ENCODE results near the gene DENND2C.

The DENND2C gene

GRCh38 chr1:114551400-114551799 is 118.4 kb downstream of the DENND2C start:
- Histone ChIP-seq H3F3A (ENCODE audit: insufficient read depth, low read length) (no peaks in the 10 kb centered on the region), H3K4me1 (ENCODE audit: insufficient read depth, low read length, severe bottlenecking) (no peaks in the 10 kb centered on the region), H3K4me3 (ENCODE audit: low read depth, low read length, poor library complexity, severe bottlenecking) (no peak overlapping the region), H2AFZ (ENCODE audit: low read length) (no peak overlapping the region), H3K9me3 (ENCODE audit: low read length) (no peaks in the 10 kb centered on the region), H3K79me2 (ENCODE audit: insufficient read depth, low read length) (no peaks in the 10 kb centered on the region), H3K9ac (ENCODE audit: low read length) (no peak overlapping the region), H3K27ac (ENCODE audit: low read depth, low read length, poor library complexity, severe bottlenecking) (no peak overlapping the region), H4K20me1 (ENCODE audit: insufficient read depth, low read length) (no peaks in the 10 kb centered on the region), H3K4me2 (ENCODE audit: low read length) (no peak overlapping the region), H3K36me3 (ENCODE audit: insufficient read depth, low read length) (no peaks in the 10 kb centered on the region), H3K9me2 (ENCODE audit: low read depth, low read length) (no peaks in the 10 kb centered on the region), H3K27me3 (ENCODE audit: insufficient read depth, low read length) (no peaks in the 10 kb centered on the region)
- TF ChIP-seq EZH2 (IDR thresholded peaks at IDR 0.05; ENCODE audit: borderline replicate concordance, low read length) (no peak), CTCF (IDR thresholded peaks at IDR 0.05; ENCODE audit: low read length) (no peak)

DNA sequence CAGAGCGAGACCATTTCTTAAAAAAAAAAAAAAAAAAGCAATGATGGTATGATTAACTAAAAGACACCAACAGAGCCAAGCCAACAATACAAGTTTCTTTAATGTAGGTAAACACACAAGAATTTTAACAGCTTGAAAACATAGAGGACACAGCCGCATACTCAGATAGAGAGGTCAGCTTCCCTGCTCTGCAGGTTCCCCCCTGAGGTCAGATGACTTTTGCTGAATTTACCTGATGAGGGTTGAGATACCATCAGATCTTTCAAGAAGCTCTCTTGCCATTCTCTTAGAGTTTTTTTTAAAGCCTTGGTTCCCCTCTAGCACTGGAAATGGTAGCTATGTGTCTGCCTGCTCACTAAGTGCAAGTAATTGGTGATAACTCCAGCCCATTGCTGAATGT is 119.5 kb downstream of the DENND2C start:
- Histone ChIP-seq H3K36me3 (ENCODE audit: insufficient read depth, low read length) (no peaks in the 10 kb centered on the region), H3K9me3 (ENCODE audit: low read length) (no peaks in the 10 kb centered on the region), H3K27ac (ENCODE audit: low read depth, low read length, poor library complexity, severe bottlenecking) (no peak overlapping the region), H3K4me3 (ENCODE audit: low read depth, low read length, poor library complexity, severe bottlenecking) (no peak overlapping the region), H3F3A (ENCODE audit: insufficient read depth, low read length) (no peaks in the 10 kb centered on the region), H3K4me1 (ENCODE audit: insufficient read depth, low read length, severe bottlenecking) (no peaks in the 10 kb centered on the region), H2AFZ (ENCODE audit: low read length) (no peak overlapping the region), H4K20me1 (ENCODE audit: insufficient read depth, low read length) (no peaks in the 10 kb centered on the region), H3K9ac (ENCODE audit: low read length) (no peak overlapping the region), H3K9me2 (ENCODE audit: low read depth, low read length) (no peaks in the 10 kb centered on the region), H3K79me2 (ENCODE audit: insufficient read depth, low read length) (no peaks in the 10 kb centered on the region), H3K4me2 (ENCODE audit: low read length) (no peak overlapping the region), H3K27me3 (ENCODE audit: insufficient read depth, low read length) (no peaks in the 10 kb centered on the region)
- TF ChIP-seq CTCF (IDR thresholded peaks at IDR 0.05; ENCODE audit: low read length): no peak
- no peak for TF ChIP-seq EZH2 (IDR thresholded peaks at IDR 0.05; ENCODE audit: borderline replicate concordance, low read length)

GRCh38 chr1:114549137-114549536 is 120.7 kb downstream of the DENND2C start:
- H3K9ac ChIP-seq (ENCODE audit: low read length): no peak overlapping the region
- no peaks in the 10 kb centered on the region for H3K9me2 ChIP-seq (ENCODE audit: low read depth, low read length)
- TF ChIP-seq EZH2 (IDR thresholded peaks at IDR 0.05; ENCODE audit: borderline replicate concordance, low read length) (no peak), CTCF (IDR thresholded peaks at IDR 0.05; ENCODE audit: low read length) (no peak)
- H3K36me3 ChIP-seq (ENCODE audit: insufficient read depth, low read length): no peaks in the 10 kb centered on the region
- H3K9me3 ChIP-seq (ENCODE audit: low read length): no peaks in the 10 kb centered on the region
- no peak overlapping the region for H2AFZ ChIP-seq (ENCODE audit: low read length)
- H3K4me3 ChIP-seq (ENCODE audit: low read depth, low read length, poor library complexity, severe bottlenecking): no peak overlapping the region
- H3K4me2 ChIP-seq (ENCODE audit: low read length): no peak overlapping the region
- no peaks in the 10 kb centered on the region for H3F3A ChIP-seq (ENCODE audit: insufficient read depth, low read length)
- H3K4me1 ChIP-seq (ENCODE audit: insufficient read depth, low read length, severe bottlenecking): no peaks in the 10 kb centered on the region
- H3K27ac ChIP-seq (ENCODE audit: low read depth, low read length, poor library complexity, severe bottlenecking): no peak overlapping the region
- no peaks in the 10 kb centered on the region for H4K20me1 ChIP-seq (ENCODE audit: insufficient read depth, low read length)
- H3K79me2 ChIP-seq (ENCODE audit: insufficient read depth, low read length): no peaks in the 10 kb centered on the region
- H3K27me3 ChIP-seq (ENCODE audit: insufficient read depth, low read length): no peaks in the 10 kb centered on the region

Data from OCI-LY1 (cell line).